Right lobe of liver (tissue), 6 donors: ENCODE measurements around the gene SELE. TPM values are rescaled to one million over a fixed set of nuclear protein-coding genes. Genes with fewer than 3 reads are reported as not detected.

Source experiments
- ATAC-seq, 4 donors: fragments of 200-7000 bp; cut with Tn5 transposase; one replicate each; pipeline ENCODE4 v1.9.1; 2020; ENCODE audit warnings: mild to moderate bottlenecking in 4 of 4, moderate library complexity in 4 of 4
- DNase-seq, 3 donors: peaks; one replicate each; pipeline ENCODE4 v3.0.0-alpha.2; 2020
- H3K27ac ChIP-seq, 3 donors: fragments of 200-600 bp; one replicate each; pipeline ENCODE4 v1.8.0; 2022
- H3K27me3 ChIP-seq, 2 donors: fragments of 200-600 bp; one replicate each; pipeline ENCODE4 v1.8.0; 2022
- H3K36me3 ChIP-seq, 4 donors: fragments of 200-600 bp; sonication (generic) in 1 of 4; one replicate each; pipeline versions ENCODE4 v1.5.1 to v1.8.0; 2017 to 2022; ENCODE audit warnings: control low read depth in 1 of 4
- H3K4me1 ChIP-seq, 4 donors: fragments of 200-600 bp; sonication (generic) in 1 of 4; one replicate each; pipeline versions ENCODE4 v1.5.1 to v1.8.0; 2017 to 2022; ENCODE audit warnings: control low read depth in 1 of 4
- H3K4me3 ChIP-seq, 3 donors: fragments of 200-600 bp; one replicate each; pipeline ENCODE4 v1.8.0; 2022
- H3K9me3 ChIP-seq, 4 donors: fragments of 200-600 bp; sonication (generic) in 1 of 4; one replicate each; pipeline versions ENCODE4 v1.5.1 to v1.8.0; 2017 to 2022; ENCODE audit warnings: control low read depth in 1 of 4
- CTCF ChIP-seq, 4 donors: fragments of 200-600 bp in 3 of 4; fragments of 450-650 bp in 1 of 4; IDR thresholded peaks; one replicate each; pipeline versions ENCODE4 v1.5.1 to v1.8.0; 2016 to 2022; ENCODE audit warnings: antibody characterized with exemption in 4 of 4, mild to moderate bottlenecking in 2 of 4
- POLR2A ChIP-seq: fragments of 450-650 bp; IDR thresholded peaks from one replicate; pipeline ENCODE4 v1.6.1; 2017; ENCODE audit warnings: antibody characterized with exemption, mild to moderate bottlenecking
- WGBS: methylation state at CpG from one replicate; pipeline ENCODE4 v1.1.6; 2018; ENCODE audit warnings: low coverage, low lambda C conversion rate; ENCODE audit not compliant: insufficient coverage; ENCODE audit errors: missing lambda C conversion rate; 5-methylcytosine and 5-hydroxymethylcytosine counted together
- intact Hi-C, 2 donors: fragments of 100-400 bp; cut with DNase I; formaldehyde crosslinking; loops; one replicate each; pipeline versions ENCODE4 v1.11.2 to v1.14.1; 2022
- total RNA-seq, 6 experiments: library from RNA; depleted of rRNA in 2 of 6; stranded (reverse); fragments of >200 nt in 2 of 6; fragmentation: NEBNext Ultra II Directional in 3 of 6; extraction: Animal tissue kit (Norgen Biotek cat#: 25700) in 3 of 6; gene quantifications; one replicate each; pipeline versions ENCODE4 v1.1.0 to v1.2.4, GENCODE V29; 2016 to 2023
- donor health status: DM: no; HTN: yes; CAD: no.
- donor health status: DM: no; HTN: no; CAD: no.
- donor health status: DM: no; HTN: no; CAD: no.
- donor health status: DM: no; HTN: yes; CAD: no.
- donor health status: DM: no; HTN: yes; CAD: no.

SELE gene
- total RNA-seq, 6 experiments from 2014 or later: 0.18 to 3.1 (median 0.94) TPM

- DNase-seq: peak; percentile 50 to 75 (median 73)
- H3K27ac ChIP-seq: peak overlapping the region in 2 of 3 donors; percentile 13 to 74
- peak overlapping the region in 2 of 3 donors; percentile 42 to 55 for H3K4me3 ChIP-seq
- peak; percentile 88 to 91 (median 90) for ATAC-seq
- intact Hi-C loops: no loop called here
- peaks cover 0 to 15% (median 0%) of the 10 kb centered on the region in 4 donors for H3K4me1 ChIP-seq
- H3K27me3 ChIP-seq: no peaks in the 10 kb centered on the region
- no peaks in the 10 kb centered on the region for H3K36me3 ChIP-seq
- WGBS: 25% methylated on average over 5 of the region's 5 CpGs
- TF ChIP-seq CTCF (IDR thresholded peaks at IDR 0.05) (no peak), POLR2A (no peak)
- H3K9me3 ChIP-seq: no peaks in the 10 kb centered on the region
Measured at GRCh38 chr1:169745015-169745861, 11.4 kb upstream of the SELE start.

- H3K4me3 ChIP-seq: no peak overlapping the region
- no peaks in the 10 kb centered on the region for H3K36me3 ChIP-seq
- no peaks in the 10 kb centered on the region for H3K9me3 ChIP-seq
- peaks cover 0 to 10% (median 0%) of the 10 kb centered on the region in 4 donors for H3K4me1 ChIP-seq
- H3K27ac ChIP-seq: no peak overlapping the region
- DNase-seq: no peak
- H3K27me3 ChIP-seq: no peaks in the 10 kb centered on the region
- ATAC-seq: no peak
- intact Hi-C loops: no loop called here
- TF ChIP-seq CTCF (IDR thresholded peaks at IDR 0.05): no peak
- no peak for TF ChIP-seq POLR2A
- WGBS: 89% methylated on average over 6 of the region's 6 CpGs
Measured at GRCh38 chr1:169741666-169742394, 8.0 kb upstream of the SELE start.

- no peaks in the 10 kb centered on the region for H3K27me3 ChIP-seq
- intact Hi-C loops: no loop called here
- 46% methylated on average over 5 of the region's 5 CpGs for WGBS
- H3K9me3 ChIP-seq: no peaks in the 10 kb centered on the region
- no peak for DNase-seq
- TF ChIP-seq POLR2A (no peak), CTCF (IDR thresholded peaks at IDR 0.05) (no peak)
- peaks cover 0 to 6% (median 0%) of the 10 kb centered on the region in 4 donors for H3K4me1 ChIP-seq
- H3K27ac ChIP-seq: peak overlapping the region in 2 of 3 donors; percentile 21 to 43
- H3K4me3 ChIP-seq: no peak overlapping the region
- ATAC-seq: peak in 3 of 4 donors; percentile 21 to 59 (median 40)
- no peaks in the 10 kb centered on the region for H3K36me3 ChIP-seq
Measured at GRCh38 chr1:169739980-169740379, 6.1 kb upstream of the SELE start.

GRCh38 chr1:169731446-169731845, 2.4 kb downstream of the SELE start:
- no peak for ATAC-seq
- no peak for DNase-seq
- intact Hi-C loops: no loop called here
- H3K27me3 ChIP-seq: no peaks in the 10 kb centered on the region
- no peak overlapping the region for H3K27ac ChIP-seq
- TF ChIP-seq POLR2A (no peak), CTCF (IDR thresholded peaks at IDR 0.05) (no peak)
- H3K4me3 ChIP-seq: no peak overlapping the region
- H3K9me3 ChIP-seq: no peaks in the 10 kb centered on the region
- H3K36me3 ChIP-seq: no peaks in the 10 kb centered on the region
- H3K4me1 ChIP-seq: peaks cover 0 to 17% (median 2%) of the 10 kb centered on the region in 4 donors
- 41% methylated on average over 4 of the region's 4 CpGs for whole genome bisulfite sequencing
